ENCODE data around the gene ZNF317. TPM values are rescaled to one million over a fixed set of nuclear protein-coding genes. Genes with fewer than 3 reads are reported as not detected.
A peak's percentile ranks its signal among the peaks of the same experiment; 100 is the strongest.

The ZNF317 gene
- total RNA-seq, 1 donor from 2014 or later = 46.8 TPM

GRCh38 chr19:9151367-9151766, 11.2 kb downstream of the ZNF317 start:
- H3K27ac Mint-ChIP-seq = no peak overlapping the region
- no peak overlapping the region for H3K4me3 Mint-ChIP-seq (ENCODE audit: low read depth)
- H3K9me3 Mint-ChIP-seq (ENCODE audit: low read depth) = peaks cover 78% of the 10 kb centered on the region
- no peak for TF ChIP-seq CTCF (IDR thresholded peaks at IDR 0.05; ENCODE audit: unreplicated experiment)
- peaks cover 92% of the 10 kb centered on the region for H3K36me3 Mint-ChIP-seq (ENCODE audit: insufficient read depth)
- no peak for DNase-seq (ENCODE audit: low spot score, unreplicated experiment)
- no peaks in the 10 kb centered on the region for H3K27me3 Mint-ChIP-seq
- no peaks in the 10 kb centered on the region for H3K4me1 Mint-ChIP-seq (ENCODE audit: low read depth)

- H3K36me3 Mint-ChIP-seq (ENCODE audit: insufficient read depth) = peaks cover 95% of the 10 kb centered on the region
- no peak for TF ChIP-seq CTCF (IDR thresholded peaks at IDR 0.05; ENCODE audit: unreplicated experiment)
- no peak overlapping the region for H3K27ac Mint-ChIP-seq
- H3K27me3 Mint-ChIP-seq = no peaks in the 10 kb centered on the region
- no peak for DNase-seq (ENCODE audit: low spot score, unreplicated experiment)
- H3K4me1 Mint-ChIP-seq (ENCODE audit: low read depth) = no peaks in the 10 kb centered on the region
- peaks cover 67% of the 10 kb centered on the region for H3K9me3 Mint-ChIP-seq (ENCODE audit: low read depth)
- H3K4me3 Mint-ChIP-seq (ENCODE audit: low read depth) = no peak overlapping the region
These were observed 15.4 kb downstream of the ZNF317 start for GRCh38 chr19:9155591-9155990.

- TF ChIP-seq CTCF (IDR thresholded peaks at IDR 0.05; ENCODE audit: unreplicated experiment) = no peak
- Mint-ChIP-seq H3K4me1 (ENCODE audit: low read depth) (no peaks in the 10 kb centered on the region), H3K27me3 (no peaks in the 10 kb centered on the region), H3K9me3 (ENCODE audit: low read depth) (peaks cover 66% of the 10 kb centered on the region), H3K36me3 (ENCODE audit: insufficient read depth) (peaks cover 96% of the 10 kb centered on the region), H3K27ac (no peak overlapping the region), H3K4me3 (ENCODE audit: low read depth) (no peak overlapping the region)
- DNase-seq (ENCODE audit: low spot score, unreplicated experiment) = no peak
These were observed 16.1 kb downstream of the ZNF317 start for GRCh38 chr19:9156304-9156703.

- TF ChIP-seq CTCF (IDR thresholded peaks at IDR 0.05; ENCODE audit: unreplicated experiment) = no peak
- Mint-ChIP-seq H3K36me3 (ENCODE audit: insufficient read depth) (peaks cover 92% of the 10 kb centered on the region), H3K9me3 (ENCODE audit: low read depth) (peaks cover 51% of the 10 kb centered on the region), H3K27me3 (no peaks in the 10 kb centered on the region), H3K4me1 (ENCODE audit: low read depth) (no peaks in the 10 kb centered on the region), H3K27ac (peak overlapping the region; percentile 73), H3K4me3 (ENCODE audit: low read depth) (no peak overlapping the region)
- DNase-seq (ENCODE audit: low spot score, unreplicated experiment) = no peak
These were observed 19.7 kb downstream of the ZNF317 start for GRCh38 chr19:9159891-9160290.

GRCh38 chr19:9161427-9161826, 21.2 kb downstream of the ZNF317 start:
- no peak overlapping the region for H3K4me3 Mint-ChIP-seq (ENCODE audit: low read depth)
- H3K36me3 Mint-ChIP-seq (ENCODE audit: insufficient read depth) = peaks cover 83% of the 10 kb centered on the region
- peaks cover 37% of the 10 kb centered on the region for H3K9me3 Mint-ChIP-seq (ENCODE audit: low read depth)
- no peaks in the 10 kb centered on the region for H3K27me3 Mint-ChIP-seq
- no peak for TF ChIP-seq CTCF (IDR thresholded peaks at IDR 0.05; ENCODE audit: unreplicated experiment)
- H3K27ac Mint-ChIP-seq = peak overlapping the region; percentile 64
- DNase-seq (ENCODE audit: low spot score, unreplicated experiment) = no peak
- no peaks in the 10 kb centered on the region for H3K4me1 Mint-ChIP-seq (ENCODE audit: low read depth)

Measured in progenitor cell of endocrine pancreas (in vitro differentiated cells).